Measurements from ENCODE around the gene CHMP2A. TPM values are rescaled to one million over a fixed set of nuclear protein-coding genes. Genes with fewer than 3 reads are reported as not detected.
A peak's percentile ranks its signal among the peaks of the same experiment; 100 is the strongest.

The CHMP2A gene
- total and polyA plus RNA-seq, 2 of the 4 experiments (the other 2 are of a cell fraction), result 105 to 183 TPM

DNA sequence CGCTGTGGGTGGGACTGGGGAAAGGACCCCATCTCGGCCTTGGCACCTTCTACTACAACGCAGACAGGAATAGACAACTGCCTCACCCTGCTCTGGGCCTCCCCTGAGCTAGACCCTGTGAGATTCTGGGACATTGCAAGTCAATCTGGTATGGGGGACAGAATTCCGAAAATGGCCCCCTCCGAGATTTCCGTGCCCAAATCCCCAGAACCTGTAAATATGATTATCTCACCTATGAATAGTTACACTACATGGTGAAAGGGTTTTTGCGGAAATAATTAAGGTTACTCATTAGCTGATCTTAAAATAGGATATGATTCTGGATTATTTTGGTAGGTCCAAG, 34.7 kb downstream of the CHMP2A start:
- TF ChIP-seq BHLHE40 (IDR thresholded peaks at IDR 0.05; ENCODE audit: low read depth, low read length), result no peak
- TF ChIP-seq MXI1 (IDR thresholded peaks at IDR 0.05; ENCODE audit: borderline replicate concordance, low read depth, low read length), result no peak
- TF ChIP-seq NFE2L2 (IDR thresholded peaks at IDR 0.05; ENCODE audit: low read depth, low read length), result no peak
- TF ChIP-seq SMC3 (IDR thresholded peaks at IDR 0.05; ENCODE audit: low read depth, low read length), result no peak
- no peak for TF ChIP-seq RCOR1 (IDR thresholded peaks at IDR 0.05; ENCODE audit: insufficient replicate concordance, low read length)
- TF ChIP-seq FOS (IDR thresholded peaks at IDR 0.05; ENCODE audit: low read depth, low read length), result no peak
- no peak for TF ChIP-seq MAZ (IDR thresholded peaks at IDR 0.05; ENCODE audit: borderline replicate concordance, low read depth, low read length)
- no peak for TF ChIP-seq POLR2A (IDR thresholded peaks at IDR 0.05; ENCODE audit: low read depth, low read length)
- no peak for TF ChIP-seq RAD21 (IDR thresholded peaks at IDR 0.05; ENCODE audit: low read length)
- Histone ChIP-seq H2AK9ac (replicated peaks; ENCODE audit: low read depth, low read length, poor library complexity) (peak overlapping the region; percentile 98), H3K14ac (replicated peaks; ENCODE audit: low read depth, low read length) (peak overlapping the region; percentile 88)

More for the DNA sequence above, 34.7 kb downstream of the CHMP2A start:
- H3K27ac ChIP-seq (ENCODE audit: insufficient read depth, low read length), result peak overlapping the region; percentile 93
- no peaks in the 10 kb centered on the region for H3K27me3 ChIP-seq (ENCODE audit: control insufficient read depth, insufficient read depth, low read length)
- H3K56ac ChIP-seq (ENCODE audit: extremely low read depth, insufficient read depth, low read length), result peak overlapping the region; percentile 54
- WGBS, 2 experiments (ENCODE audit: extremely low coverage in 2 of 2, insufficient read length in 1 of 2), result no CpG with 5 or more reads among the region's 7 CpGs
- peak overlapping the region; percentile 98 for H2AFZ ChIP-seq (replicated peaks; ENCODE audit: low read length, poor library complexity)
- peaks cover 16% of the 10 kb centered on the region for H3K36me3 ChIP-seq (ENCODE audit: control insufficient read depth, insufficient read depth, low read length)
- peak overlapping the region; percentile 63 for H2BK5ac ChIP-seq (ENCODE audit: low read depth, low read length, poor library complexity, severe bottlenecking)
- no peaks in the 10 kb centered on the region for H3K9me3 ChIP-seq (ENCODE audit: control insufficient read depth, insufficient read depth, low read length)
- H3K4me1 ChIP-seq (ENCODE audit: control insufficient read depth, insufficient read depth, low read length), result peaks cover 6% of the 10 kb centered on the region
- H2BK15ac ChIP-seq (ENCODE audit: low read depth, low read length), result no peak overlapping the region
- intact Hi-C loops (cut with micrococcal nuclease), result no loop called here
- no peak overlapping the region for H2BK120ac ChIP-seq (ENCODE audit: low read depth, low read length)
- peaks cover 11% of the 10 kb centered on the region for H3K9me1 ChIP-seq (ENCODE audit: insufficient read depth, low read length)
- peak overlapping the region; percentile 69 for H3K4me3 ChIP-seq (ENCODE audit: insufficient read depth, low read depth, low read length)
- DNase-seq, result no peak
- H3K4ac ChIP-seq (ENCODE audit: low read depth, low read length), result peak overlapping the region; percentile 86
- dilution Hi-C loops (cut with HindIII; ENCODE audit: low sequenced_read_pairs, unreplicated experiment), result no loop called here
- no peak overlapping the region for H2BK20ac ChIP-seq (ENCODE audit: low read depth, low read length)
- H3K79me1 ChIP-seq (ENCODE audit: low read depth in 1 of 2, low read length in 2 of 2), result peaks cover 0 to 38% of the 10 kb centered on the region in 2 experiments; a peak in 3 of 4 replicates
- CTCF ChIA-PET, result interaction anchor here (1.4 to 1.5 kb wide), 2 partner anchors 60 to 70 kb away, joined by 3 to 4 read pairs; partner anchors contain the start of gene ZNF324B
- peak overlapping the region; percentile 87 for H4K5ac ChIP-seq (ENCODE audit: low read depth, low read length)
- peak overlapping the region; percentile 96 for H3K9ac ChIP-seq (ENCODE audit: low read depth, low read length)
- ATAC-seq (ENCODE audit: low read depth), result no peak
- peaks cover 26% of the 10 kb centered on the region for H4K20me1 ChIP-seq (ENCODE audit: insufficient read depth, low read length)
- no TSS peak for BruUV-seq (replicated peaks)
- peak overlapping the region; percentile 90 for H3K4me2 ChIP-seq (ENCODE audit: low read depth, low read length)
- H3K23ac ChIP-seq (ENCODE audit: low read depth, low read length), result peak overlapping the region; percentile 34; the same call in 1 of the 2 replicates
- in situ Hi-C loops (cut with MboI; ENCODE audit: low sequenced_read_pairs), result no loop called here
- peak overlapping the region; percentile 87 to 98 for H4K8ac ChIP-seq (ENCODE audit: low read depth in 2 of 2, low read length in 2 of 2)
- H4K91ac ChIP-seq (ENCODE audit: insufficient read depth, low read depth, low read length), result peak overlapping the region; percentile 88
- POLR2A ChIA-PET (ENCODE audit: unreplicated experiment), result no interaction called here
- peak overlapping the region; percentile 76 for H2AK5ac ChIP-seq (ENCODE audit: low read depth, low read length)
- H3K18ac ChIP-seq (ENCODE audit: low read depth, low read length), result no peak overlapping the region
